ENCODE measurements around the gene ANXA4. TPM values are rescaled to one million over a fixed set of nuclear protein-coding genes. Genes with fewer than 3 reads are reported as not detected.

ANXA4 gene
- total RNA-seq, 1 experiment from 2014 or later, result 183 TPM

DNA sequence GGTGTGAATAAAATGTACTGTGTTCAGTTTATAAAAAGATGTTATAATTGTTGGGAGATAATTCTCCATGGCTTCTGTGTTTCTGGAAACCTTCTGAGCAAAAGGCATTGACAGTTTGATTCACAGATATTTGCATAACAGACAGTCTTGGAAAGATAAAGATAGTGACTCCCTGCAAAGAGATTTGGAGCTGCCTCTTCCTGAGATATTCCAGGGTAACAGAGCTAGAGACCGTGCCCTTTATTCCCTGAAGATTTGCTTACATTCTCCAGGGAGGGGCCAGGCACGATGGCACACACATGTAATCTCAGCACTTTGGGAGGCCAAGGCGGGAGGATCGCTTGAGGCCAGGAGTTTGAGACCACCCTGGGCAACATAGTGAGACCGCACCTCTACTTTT, 12.2 kb upstream of the ANXA4 start:
- TF ChIP-seq TCF7L2 (IDR thresholded peaks at IDR 0.05; ENCODE audit: low read depth, low read length) (no peak), SIN3A (IDR thresholded peaks at IDR 0.05; ENCODE audit: borderline replicate concordance, insufficient read depth, low read depth, low read length) (no peak), POLR2AphosphoS5 (IDR thresholded peaks at IDR 0.05; ENCODE audit: low read depth, low read length) (no peak)
- TF ChIP-seq, protein P1, sequence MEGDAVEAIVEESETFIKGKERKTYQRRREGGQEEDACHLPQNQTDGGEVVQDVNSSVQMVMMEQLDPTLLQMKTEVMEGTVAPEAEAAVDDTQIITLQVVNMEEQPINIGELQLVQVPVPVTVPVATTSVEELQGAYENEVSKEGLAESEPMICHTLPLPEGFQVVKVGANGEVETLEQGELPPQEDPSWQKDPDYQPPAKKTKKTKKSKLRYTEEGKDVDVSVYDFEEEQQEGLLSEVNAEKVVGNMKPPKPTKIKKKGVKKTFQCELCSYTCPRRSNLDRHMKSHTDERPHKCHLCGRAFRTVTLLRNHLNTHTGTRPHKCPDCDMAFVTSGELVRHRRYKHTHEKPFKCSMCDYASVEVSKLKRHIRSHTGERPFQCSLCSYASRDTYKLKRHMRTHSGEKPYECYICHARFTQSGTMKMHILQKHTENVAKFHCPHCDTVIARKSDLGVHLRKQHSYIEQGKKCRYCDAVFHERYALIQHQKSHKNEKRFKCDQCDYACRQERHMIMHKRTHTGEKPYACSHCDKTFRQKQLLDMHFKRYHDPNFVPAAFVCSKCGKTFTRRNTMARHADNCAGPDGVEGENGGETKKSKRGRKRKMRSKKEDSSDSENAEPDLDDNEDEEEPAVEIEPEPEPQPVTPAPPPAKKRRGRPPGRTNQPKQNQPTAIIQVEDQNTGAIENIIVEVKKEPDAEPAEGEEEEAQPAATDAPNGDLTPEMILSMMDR (IDR thresholded peaks at IDR 0.05), result no peak
- TF ChIP-seq, protein P2, sequence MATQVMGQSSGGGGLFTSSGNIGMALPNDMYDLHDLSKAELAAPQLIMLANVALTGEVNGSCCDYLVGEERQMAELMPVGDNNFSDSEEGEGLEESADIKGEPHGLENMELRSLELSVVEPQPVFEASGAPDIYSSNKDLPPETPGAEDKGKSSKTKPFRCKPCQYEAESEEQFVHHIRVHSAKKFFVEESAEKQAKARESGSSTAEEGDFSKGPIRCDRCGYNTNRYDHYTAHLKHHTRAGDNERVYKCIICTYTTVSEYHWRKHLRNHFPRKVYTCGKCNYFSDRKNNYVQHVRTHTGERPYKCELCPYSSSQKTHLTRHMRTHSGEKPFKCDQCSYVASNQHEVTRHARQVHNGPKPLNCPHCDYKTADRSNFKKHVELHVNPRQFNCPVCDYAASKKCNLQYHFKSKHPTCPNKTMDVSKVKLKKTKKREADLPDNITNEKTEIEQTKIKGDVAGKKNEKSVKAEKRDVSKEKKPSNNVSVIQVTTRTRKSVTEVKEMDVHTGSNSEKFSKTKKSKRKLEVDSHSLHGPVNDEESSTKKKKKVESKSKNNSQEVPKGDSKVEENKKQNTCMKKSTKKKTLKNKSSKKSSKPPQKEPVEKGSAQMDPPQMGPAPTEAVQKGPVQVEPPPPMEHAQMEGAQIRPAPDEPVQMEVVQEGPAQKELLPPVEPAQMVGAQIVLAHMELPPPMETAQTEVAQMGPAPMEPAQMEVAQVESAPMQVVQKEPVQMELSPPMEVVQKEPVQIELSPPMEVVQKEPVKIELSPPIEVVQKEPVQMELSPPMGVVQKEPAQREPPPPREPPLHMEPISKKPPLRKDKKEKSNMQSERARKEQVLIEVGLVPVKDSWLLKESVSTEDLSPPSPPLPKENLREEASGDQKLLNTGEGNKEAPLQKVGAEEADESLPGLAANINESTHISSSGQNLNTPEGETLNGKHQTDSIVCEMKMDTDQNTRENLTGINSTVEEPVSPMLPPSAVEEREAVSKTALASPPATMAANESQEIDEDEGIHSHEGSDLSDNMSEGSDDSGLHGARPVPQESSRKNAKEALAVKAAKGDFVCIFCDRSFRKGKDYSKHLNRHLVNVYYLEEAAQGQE (IDR thresholded peaks at IDR 0.05; ENCODE audit: insufficient read depth in 1 of 2, low read depth in 2 of 2, low read length in 1 of 2), result no peak
- Histone ChIP-seq H3K9me3 (ENCODE audit: control insufficient read depth, insufficient read depth, low read depth, low read length) (no peaks in the 10 kb centered on the region), H3K36me3 (ENCODE audit: control insufficient read depth, insufficient read depth, low read length) (no peaks in the 10 kb centered on the region), H3K4me1 (ENCODE audit: control insufficient read depth, insufficient read depth, low read length) (0 out of 2 replicates have a peak, but pooled peaks cover 2% of the 10 kb centered on the region), H3K27me3 (ENCODE audit: control insufficient read depth, insufficient read depth, low read length) (no peaks in the 10 kb centered on the region), H3K4me3 (ENCODE audit: low read depth in 2 of 2, low read length in 2 of 2) (no peak overlapping the region), H3K27ac (ENCODE audit: low read length) (no peak overlapping the region)
- ATAC-seq, result no peak
- ChIA-PET POLR2A (no interaction called here), CTCF (no interaction called here)
- intact Hi-C loops (cut with micrococcal nuclease; ENCODE audit: unreplicated experiment) (loop anchor here (10.0 kb wide), 1 partner anchor 165 kb away; the partner anchor contains the start of gene SNRNP27), in situ Hi-C loops (cut with HindIII; ENCODE audit: low pct_unique_long_range_greater_than_20kb, low sequenced_read_pairs) (no loop called here)
- BruUV-seq (replicated peaks), result no TSS peak
- DNase-seq (ENCODE audit: low read depth, low spot score), result no peak

DNA sequence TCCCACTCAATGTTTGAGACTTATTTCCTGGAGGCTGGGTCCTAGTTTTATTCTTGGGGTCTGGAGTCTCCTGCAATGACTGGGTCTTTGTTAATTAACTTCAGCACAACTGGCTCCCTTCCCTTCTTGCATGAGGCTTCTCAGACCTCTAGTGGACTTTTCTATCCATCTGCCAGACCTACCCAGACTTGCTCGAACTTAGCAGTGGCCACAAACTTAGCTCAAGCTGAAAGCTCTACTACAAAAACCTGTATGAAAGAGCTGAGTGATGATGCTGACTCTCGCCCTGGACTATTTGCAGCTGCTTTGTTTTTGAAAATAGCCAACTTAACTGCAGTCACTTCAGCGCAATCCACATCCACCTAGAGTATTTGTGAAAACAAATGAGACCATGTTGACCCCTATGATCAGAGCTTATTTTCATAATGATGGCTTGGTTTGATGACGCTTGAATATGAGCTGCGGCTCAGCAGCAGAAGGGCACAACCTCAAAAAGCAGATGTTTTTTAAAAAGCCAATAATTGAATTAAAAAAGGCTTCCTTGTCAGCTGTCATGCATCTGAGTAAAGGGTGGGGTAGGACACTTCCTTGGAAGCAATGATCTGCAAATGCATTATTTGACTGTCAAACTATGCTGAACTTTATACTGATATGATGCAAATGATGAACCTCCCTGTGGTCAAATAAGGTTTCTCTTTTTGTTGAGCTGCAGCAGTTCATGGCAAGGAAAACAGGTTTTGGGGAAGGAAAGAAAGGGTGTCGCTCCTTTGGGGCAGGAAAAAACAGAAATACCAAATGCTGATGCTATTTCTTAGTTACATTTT, 10.6 kb upstream of the ANXA4 start:
- in situ Hi-C loops (cut with HindIII; ENCODE audit: low pct_unique_long_range_greater_than_20kb, low sequenced_read_pairs), result no loop called here
- no peak for TF ChIP-seq TCF7L2 (IDR thresholded peaks at IDR 0.05; ENCODE audit: low read depth, low read length)
- TF ChIP-seq, protein P1 (IDR thresholded peaks at IDR 0.05), result no peak
- intact Hi-C loops (cut with micrococcal nuclease; ENCODE audit: unreplicated experiment), result no loop called here
- Histone ChIP-seq H3K9me3 (ENCODE audit: control insufficient read depth, insufficient read depth, low read depth, low read length) (no peaks in the 10 kb centered on the region), H3K27ac (ENCODE audit: low read length) (no peak overlapping the region), H3K4me1 (ENCODE audit: control insufficient read depth, insufficient read depth, low read length) (no peaks in the 10 kb centered on the region), H3K36me3 (ENCODE audit: control insufficient read depth, insufficient read depth, low read length) (no peaks in the 10 kb centered on the region), H3K4me3 (ENCODE audit: low read depth in 2 of 2, low read length in 2 of 2) (no peak overlapping the region), H3K27me3 (ENCODE audit: control insufficient read depth, insufficient read depth, low read length) (no peaks in the 10 kb centered on the region)
- ATAC-seq (no peak), DNase-seq (ENCODE audit: low read depth, low spot score) (no peak)
- CTCF ChIA-PET, result interaction anchor here (1.0 kb wide), 1 partner anchor 85 kb away, joined by 4 read pairs; no protein-coding TSS in a partner anchor
- POLR2A ChIA-PET, result interaction anchor here (0.6 to 1.1 kb wide), 2 partner anchors 8 to 10 kb away, joined by 5 read pairs; no protein-coding TSS in a partner anchor
- BruUV-seq (replicated peaks), result no TSS peak

All from Panc1 (cell line).